Measurements from ENCODE around the gene C19orf12. TPM values are rescaled to one million over a fixed set of nuclear protein-coding genes. Genes with fewer than 3 reads are reported as not detected.

Gene C19orf12
- total and polyA plus RNA-seq, 2 of the 4 experiments (the other 2 are of a cell fraction): 16.3 to 24.0 TPM

- Histone ChIP-seq H4K8ac (ENCODE audit: low read depth in 2 of 2, low read length in 2 of 2) (no peak overlapping the region), H4K5ac (ENCODE audit: low read depth, low read length) (no peak overlapping the region), H3K27ac (ENCODE audit: insufficient read depth, low read length) (no peak overlapping the region), H3K4me3 (ENCODE audit: insufficient read depth, low read depth, low read length) (no peak overlapping the region), H3K27me3 (ENCODE audit: control insufficient read depth, insufficient read depth, low read length) (no peaks in the 10 kb centered on the region), H3K9me1 (ENCODE audit: insufficient read depth, low read length) (peaks cover 12% of the 10 kb centered on the region), H3K36me3 (ENCODE audit: control insufficient read depth, insufficient read depth, low read length) (peaks cover 24% of the 10 kb centered on the region; the same call in 1 of the 2 replicates), H3K4me2 (ENCODE audit: low read depth, low read length) (no peak overlapping the region), H3K4me1 (ENCODE audit: control insufficient read depth, insufficient read depth, low read length) (peaks cover 5% of the 10 kb centered on the region), H2AFZ (replicated peaks; ENCODE audit: low read length, poor library complexity) (no peak overlapping the region), H2BK20ac (ENCODE audit: low read depth, low read length) (no peak overlapping the region), H2AK9ac (replicated peaks; ENCODE audit: low read depth, low read length, poor library complexity) (no peak overlapping the region), H3K18ac (ENCODE audit: low read depth, low read length) (no peak overlapping the region), H3K79me1 (ENCODE audit: low read depth in 1 of 2, low read length in 2 of 2) (peaks cover 15 to 30% of the 10 kb centered on the region in 2 experiments), H4K20me1 (ENCODE audit: insufficient read depth, low read length) (peaks cover 21% of the 10 kb centered on the region), H4K91ac (ENCODE audit: insufficient read depth, low read depth, low read length) (no peak overlapping the region), H2BK15ac (ENCODE audit: low read depth, low read length) (no peak overlapping the region), H3K56ac (ENCODE audit: extremely low read depth, insufficient read depth, low read length) (no peak overlapping the region), H2AK5ac (ENCODE audit: low read depth, low read length) (no peak overlapping the region), H3K23ac (ENCODE audit: low read depth, low read length) (no peak overlapping the region), H2BK5ac (ENCODE audit: low read depth, low read length, poor library complexity, severe bottlenecking) (no peak overlapping the region), H3K4ac (ENCODE audit: low read depth, low read length) (no peak overlapping the region), H3K9ac (ENCODE audit: low read depth, low read length) (no peak overlapping the region), H3K14ac (replicated peaks; ENCODE audit: low read depth, low read length) (no peak overlapping the region), H2BK120ac (ENCODE audit: low read depth, low read length) (no peak overlapping the region), H3K9me3 (ENCODE audit: control insufficient read depth, insufficient read depth, low read length) (no peaks in the 10 kb centered on the region)
- POLR2A ChIA-PET (ENCODE audit: unreplicated experiment): no interaction called here
- in situ Hi-C loops (cut with MboI; ENCODE audit: low sequenced_read_pairs): no loop called here
- no peak for ATAC-seq (ENCODE audit: low read depth)
- no peak for DNase-seq
- 80% methylated on average over 9 of the region's 13 CpGs; no CpG with 5 or more reads in 1 of the 2 experiments for WGBS, 2 experiments (ENCODE audit: extremely low coverage in 2 of 2, insufficient read length in 1 of 2)
- BruUV-seq (replicated peaks): no TSS peak
- dilution Hi-C loops (cut with HindIII; ENCODE audit: low sequenced_read_pairs, unreplicated experiment): no loop called here
- intact Hi-C loops (cut with micrococcal nuclease): no loop called here
- CTCF ChIA-PET: no interaction called here
- TF ChIP-seq RFX5 (IDR thresholded peaks at IDR 0.05; ENCODE audit: low read depth, low read length) (no peak), CHD1 (IDR thresholded peaks at IDR 0.05; ENCODE audit: low read depth, low read length) (no peak), MAZ (IDR thresholded peaks at IDR 0.05; ENCODE audit: borderline replicate concordance, low read depth, low read length) (no peak), CTCF (conservative IDR thresholded peaks at IDR 0.05; ENCODE audit: low read depth, low read length) (no peak), FOS (IDR thresholded peaks at IDR 0.05; ENCODE audit: low read depth, low read length) (no peak), RAD21 (IDR thresholded peaks at IDR 0.05; ENCODE audit: low read length) (no peak), MXI1 (IDR thresholded peaks at IDR 0.05; ENCODE audit: borderline replicate concordance, low read depth, low read length) (no peak), SMC3 (IDR thresholded peaks at IDR 0.05; ENCODE audit: low read depth, low read length) (no peak), BHLHE40 (IDR thresholded peaks at IDR 0.05; ENCODE audit: low read depth, low read length) (no peak), CEBPB (IDR thresholded peaks at IDR 0.05; ENCODE audit: low read depth, low read length) (no peak)
Observed at GRCh38 chr19:29675650-29676186, 39.3 kb downstream of the C19orf12 start.
